SW480 (cell line): ENCODE results near the gene CHCHD4.
"Not testable (repeated sequence)": the region's sequence is repeated elsewhere in the genome, so short reads cannot be mapped to it uniquely, and the experiment has no call there.

Source experiments
- DNase-seq: peaks from one replicate; pipeline ENCODE4 v3.0.0-alpha.2; 2016; ENCODE audit warnings: low spot score

CHCHD4 gene

GRCh38 chr3:14119651-14120050 lies 5.0 kb downstream of the CHCHD4 start:
- DNase-seq, result no peak

GRCh38 chr3:14118400-14119381 lies 6.0 kb downstream of the CHCHD4 start:
- DNase-seq, result no peak

- DNase-seq, result no peak
These were observed 6.9 kb downstream of the CHCHD4 start for GRCh38 chr3:14117468-14118399.

GRCh38 chr3:14113965-14114635 lies 10.6 kb downstream of the CHCHD4 start:
- no peak for DNase-seq

- DNase-seq, result no peak
These were observed 14.0 kb downstream of the CHCHD4 start for GRCh38 chr3:14110699-14111098.

- DNase-seq, result not testable (repeated sequence)
These were observed 14.8 kb downstream of the CHCHD4 start for GRCh38 chr3:14109821-14110220.

- DNase-seq, result no peak
These were observed 26.9 kb downstream of the CHCHD4 start for GRCh38 chr3:14097616-14098391.

GRCh38 chr3:14096742-14097141 lies 27.9 kb downstream of the CHCHD4 start:
- DNase-seq, result peak; percentile 1

GRCh38 chr3:14093831-14094230 lies 30.8 kb downstream of the CHCHD4 start:
- DNase-seq, result peak; percentile 1

GRCh38 chr3:14092464-14092863 lies 32.2 kb downstream of the CHCHD4 start:
- no peak for DNase-seq

- not testable (repeated sequence) for DNase-seq
These were observed 32.7 kb downstream of the CHCHD4 start for GRCh38 chr3:14091959-14092358.

- DNase-seq, result not testable (repeated sequence)
These were observed 37.2 kb downstream of the CHCHD4 start for GRCh38 chr3:14087461-14087860.

- DNase-seq, result no peak
These were observed 42.5 kb downstream of the CHCHD4 start for GRCh38 chr3:14082108-14082657.

- DNase-seq, result no peak
These were observed 47.4 kb downstream of the CHCHD4 start for GRCh38 chr3:14077310-14077709.

GRCh38 chr3:14075233-14075632 lies 49.4 kb downstream of the CHCHD4 start:
- not testable (repeated sequence) for DNase-seq

- no peak for DNase-seq
These were observed 59.8 kb downstream of the CHCHD4 start for GRCh38 chr3:14064910-14065309.

GRCh38 chr3:14063152-14063551 lies 61.5 kb downstream of the CHCHD4 start:
- DNase-seq, result no peak
